ENCODE measurements around the gene NDC80.

Gene NDC80

DNA sequence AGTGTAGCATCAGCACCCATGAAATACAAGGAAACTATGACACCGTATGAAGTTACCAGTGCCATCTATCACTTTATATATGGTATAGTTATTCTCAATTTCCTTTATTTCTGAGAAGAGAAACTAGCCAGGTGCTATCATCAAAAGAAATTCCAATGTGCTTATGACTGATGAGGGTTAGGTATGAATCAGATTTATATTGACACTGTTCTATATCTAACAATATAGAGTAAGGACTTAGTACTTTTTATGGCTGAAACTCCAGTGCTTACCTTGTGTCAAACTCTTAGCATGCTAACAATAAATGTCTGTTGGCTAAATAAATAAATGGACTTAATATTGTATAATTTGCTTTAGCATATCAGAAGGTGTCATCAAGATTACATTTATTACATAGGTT is 7.0 kb upstream of the NDC80 start:
- DNase-seq = no peak

GRCh38 chr18:2568129-2568528 is 3.2 kb upstream of the NDC80 start:
- DNase-seq = no peak

GRCh38 chr18:2568605-2569004 is 2.8 kb upstream of the NDC80 start:
- DNase-seq = no peak

GRCh38 chr18:2569338-2570207 is 1.8 kb upstream of the NDC80 start:
- DNase-seq = no peak

DNA sequence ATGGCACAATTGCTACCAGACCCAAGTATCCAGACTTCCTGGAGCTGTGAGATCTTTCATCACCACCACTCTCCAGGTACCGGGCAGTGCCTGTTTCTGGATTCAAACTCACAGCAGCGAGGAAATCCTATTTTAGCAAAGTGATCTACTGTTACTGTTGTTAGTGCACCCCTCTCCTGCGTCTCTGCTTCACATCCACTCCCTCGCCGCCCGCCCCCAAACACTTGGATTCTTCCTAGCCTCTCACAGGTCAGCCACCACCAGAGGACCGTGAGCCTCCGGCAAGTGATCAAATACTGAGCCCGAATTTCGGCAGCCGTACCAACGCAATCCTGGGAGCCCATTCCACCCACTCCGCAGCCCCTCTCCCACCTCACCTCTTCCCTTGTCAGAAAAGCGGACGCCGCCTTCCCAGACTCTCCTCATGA is 571 bp upstream of the NDC80 start:
- no peak for DNase-seq

DNA sequence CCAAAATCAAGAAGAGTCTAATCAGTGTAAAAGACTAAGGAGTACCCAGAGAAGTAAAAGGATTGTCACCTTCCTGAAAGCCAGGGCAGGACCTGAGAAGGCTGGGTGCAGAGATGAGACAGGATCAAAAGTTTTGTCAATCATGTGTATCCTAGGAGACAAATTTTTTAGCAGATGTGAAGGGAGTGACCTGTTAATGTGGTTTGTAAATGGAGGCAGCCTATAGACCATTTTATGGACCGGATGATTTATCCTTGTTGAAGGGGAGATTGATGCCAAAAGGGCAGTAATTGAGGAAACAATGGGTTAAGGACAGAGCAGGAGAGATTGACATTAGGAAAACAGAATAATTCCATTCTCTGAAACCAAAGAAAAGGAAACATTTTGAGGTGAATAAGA is 813 bp downstream of the NDC80 start:
- no peak for DNase-seq

GRCh38 chr18:2572892-2573291 is 1.5 kb downstream of the NDC80 start:
- no peak for DNase-seq

- no peak for DNase-seq
These were observed 2.1 kb downstream of the NDC80 start for GRCh38 chr18:2573408-2573807.

GRCh38 chr18:2587788-2588187 is 16.4 kb downstream of the NDC80 start:
- DNase-seq = no peak

- DNase-seq = no peak
These were observed 17.4 kb downstream of the NDC80 start for GRCh38 chr18:2588666-2589344.

GRCh38 chr18:2589345-2590068 is 18.1 kb downstream of the NDC80 start:
- DNase-seq = no peak

- DNase-seq = no peak
These were observed 18.9 kb downstream of the NDC80 start for GRCh38 chr18:2590303-2590702.

- no peak for DNase-seq
These were observed 26.3 kb downstream of the NDC80 start for GRCh38 chr18:2597639-2598038.

DNA sequence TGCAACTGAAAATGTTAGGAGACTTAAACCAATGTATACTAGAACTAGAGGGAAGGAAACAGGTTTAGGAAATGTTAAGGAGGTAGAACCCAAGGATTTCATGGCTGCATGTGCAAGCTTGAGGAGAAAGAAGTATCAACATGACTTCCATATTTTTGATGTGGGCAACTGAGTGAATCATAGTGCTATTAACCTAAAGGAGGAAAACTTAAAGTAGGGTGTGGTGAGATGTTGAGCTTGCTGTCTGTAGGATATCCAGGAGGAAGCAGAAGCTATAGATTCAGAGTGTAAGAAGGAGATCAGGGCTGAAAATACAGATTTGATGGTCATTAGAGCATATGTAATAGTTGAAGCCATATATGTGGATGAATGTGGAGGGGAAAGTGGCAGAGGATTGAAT is 31.5 kb downstream of the NDC80 start:
- no peak for DNase-seq

DNA sequence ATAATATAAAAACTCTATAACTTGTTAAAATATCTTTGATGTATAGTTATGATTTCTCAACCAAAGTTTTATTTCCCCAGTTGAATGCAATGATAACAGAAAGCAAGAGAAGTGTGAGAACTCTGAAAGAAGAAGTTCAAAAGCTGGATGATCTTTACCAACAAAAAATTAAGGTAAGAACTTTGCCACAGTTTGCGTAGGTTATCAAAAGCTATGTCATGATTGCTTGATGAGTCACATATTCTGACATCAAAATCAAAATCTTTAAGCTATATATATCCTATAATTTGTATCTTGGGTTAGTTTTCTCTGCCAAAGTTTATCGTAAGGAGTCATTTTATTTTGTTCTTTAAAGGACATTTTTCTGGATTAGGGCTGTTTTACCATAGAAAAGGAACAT is 35.0 kb downstream of the NDC80 start:
- DNase-seq = no peak

DNA sequence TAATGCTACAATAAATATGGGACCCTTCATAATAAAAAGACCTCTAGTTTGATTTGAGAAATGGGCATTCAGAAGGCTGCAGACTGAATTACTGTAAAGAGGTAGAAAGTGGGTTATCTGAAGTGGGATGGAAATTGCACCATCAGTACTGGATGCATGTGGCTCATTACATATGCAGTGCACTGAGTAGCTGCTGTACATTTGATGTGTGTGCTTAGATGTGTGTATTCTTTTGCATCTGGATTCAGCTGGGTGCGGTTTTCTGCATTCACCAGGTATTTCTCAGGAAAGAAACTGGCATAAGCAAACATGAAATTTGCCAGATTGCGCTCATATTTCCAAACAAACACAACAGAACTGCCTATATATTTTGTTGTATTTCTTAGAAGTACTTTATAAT is 38.2 kb downstream of the NDC80 start:
- no peak for DNase-seq

DNA sequence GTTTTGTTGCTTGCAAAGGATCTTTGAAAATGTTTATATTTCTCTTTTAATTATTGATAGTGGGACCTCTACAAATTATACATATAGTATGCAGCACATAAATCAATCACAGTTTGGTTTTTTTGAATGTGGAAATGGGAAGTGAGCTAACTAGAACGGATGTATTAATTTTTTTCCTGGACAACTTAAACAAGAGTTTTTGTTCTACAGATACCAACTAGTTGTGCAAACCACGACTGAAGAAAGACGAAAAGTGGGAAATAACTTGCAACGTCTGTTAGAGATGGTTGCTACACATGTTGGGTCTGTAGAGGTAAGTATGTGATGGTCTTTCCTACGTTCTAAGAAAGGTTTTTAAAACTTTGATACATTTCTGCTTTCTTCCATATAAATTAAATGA is 39.2 kb downstream of the NDC80 start:
- DNase-seq = no peak

DNA sequence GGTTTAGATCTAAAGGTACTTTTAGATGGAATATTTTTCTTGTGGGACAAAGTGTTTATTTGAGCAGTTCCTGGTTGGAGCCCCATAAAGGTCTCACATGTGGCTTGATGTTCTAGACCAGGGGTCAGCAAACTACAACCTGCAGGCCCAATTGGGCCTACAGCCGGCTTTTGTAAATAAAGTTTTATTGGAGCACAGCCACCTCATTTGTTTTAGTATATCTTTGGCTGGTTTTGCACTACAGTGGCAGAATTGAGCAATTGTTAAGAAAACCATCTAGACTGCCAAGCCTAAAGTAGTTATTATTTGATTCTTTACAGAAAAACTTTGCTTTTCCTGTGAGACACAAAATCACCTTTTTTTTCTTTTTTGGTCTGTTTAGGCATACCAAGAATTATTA is 41.6 kb downstream of the NDC80 start:
- no peak for DNase-seq

DNA sequence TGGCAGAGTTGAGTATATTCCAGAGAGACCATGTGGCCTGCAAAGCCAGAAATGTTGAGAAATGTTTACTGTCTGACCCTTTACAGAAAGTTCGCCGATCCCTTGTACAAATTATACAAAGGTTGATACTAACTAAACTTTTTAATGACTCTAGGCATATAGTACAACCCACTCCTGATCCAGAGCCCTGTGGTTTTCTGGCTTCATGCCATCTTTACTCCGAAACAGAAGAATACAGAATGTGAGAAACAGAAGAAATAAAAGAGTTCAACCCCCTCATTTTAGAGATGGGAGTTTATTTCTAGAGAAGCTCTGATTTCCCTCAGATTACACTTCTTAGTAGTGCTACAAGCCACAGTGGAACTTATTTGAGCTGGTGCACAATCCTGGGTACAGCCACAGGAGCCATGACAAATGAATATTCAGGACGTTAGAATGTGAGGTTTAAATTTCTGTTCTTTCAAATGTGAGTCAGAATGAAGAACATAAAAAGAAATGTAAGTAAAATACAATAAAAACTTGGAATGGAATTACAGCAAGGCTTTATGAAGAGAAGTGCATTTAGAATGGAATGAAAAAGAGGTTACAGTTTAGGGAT is 46.1 kb downstream of the NDC80 start:
- DNase-seq = no peak

GRCh38 chr18:2618009-2618408 is 46.7 kb downstream of the NDC80 start:
- DNase-seq = no peak

DNA sequence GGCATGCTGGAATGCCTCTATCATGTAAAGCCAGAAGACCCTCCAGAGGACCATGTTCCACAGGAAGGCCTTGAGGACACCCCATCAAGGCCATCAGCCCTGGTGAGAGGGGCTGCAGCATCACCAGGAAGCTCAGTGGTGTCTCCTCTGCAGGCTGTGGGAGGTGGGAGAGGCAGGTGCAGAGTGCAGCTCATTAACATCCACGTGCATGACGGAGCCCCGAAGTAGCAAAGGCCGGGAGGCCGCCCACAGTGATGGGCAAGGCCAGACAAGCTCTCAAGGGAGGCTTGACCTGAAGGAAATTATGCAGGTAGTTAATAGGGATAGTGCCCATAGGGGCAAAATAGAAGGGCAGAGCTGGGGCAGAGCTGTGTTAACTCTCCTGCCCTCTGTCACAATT is 53.9 kb downstream of the NDC80 start:
- no peak for DNase-seq

DNA sequence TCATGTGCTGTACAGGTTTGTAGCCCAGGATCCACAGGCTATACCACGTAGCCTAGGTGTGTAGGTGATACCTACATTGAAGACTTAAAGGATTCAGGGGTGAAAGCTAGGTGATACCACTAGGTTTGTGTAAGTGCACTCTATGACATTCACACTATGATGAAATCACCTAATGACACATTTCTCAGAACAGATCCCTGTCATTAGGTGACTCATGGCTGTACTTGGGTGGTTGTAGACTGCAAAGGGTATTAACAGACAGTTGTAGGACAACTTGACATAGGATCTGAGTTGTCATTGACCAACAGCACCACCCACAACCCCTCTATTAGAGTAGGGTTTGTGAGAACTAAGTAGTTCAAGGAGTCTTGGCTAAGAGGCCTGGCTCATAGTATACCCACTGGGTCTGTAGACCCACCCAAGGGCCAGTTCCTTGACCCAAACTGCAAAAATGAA is 56.5 kb downstream of the NDC80 start:
- no peak for DNase-seq

DNA sequence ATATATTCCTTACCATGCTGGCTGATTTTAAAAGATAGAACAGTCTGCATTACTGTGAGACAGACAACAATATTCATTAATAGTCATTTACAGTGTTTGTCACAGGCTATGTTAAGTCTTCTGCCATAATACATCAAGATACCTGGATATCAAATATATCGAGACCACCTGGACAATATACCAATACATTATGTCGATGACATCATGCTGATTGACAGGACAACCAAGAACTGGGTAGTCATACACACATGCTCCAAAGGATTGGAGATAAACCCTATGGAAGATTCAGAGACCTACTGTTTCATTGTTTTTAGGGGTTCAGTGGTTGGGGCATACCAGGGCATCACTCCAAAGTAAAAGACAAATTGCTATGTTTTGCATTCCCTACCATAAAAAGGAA is 57.6 kb downstream of the NDC80 start:
- no peak for DNase-seq
